Measurements from ENCODE around the gene FAIM.
"Not testable (repeated sequence)": the region's sequence is repeated elsewhere in the genome, so short reads cannot be mapped to it uniquely, and the experiment has no call there.

The FAIM gene

GRCh38 chr3:138587374-138587773 is 21.2 kb upstream of the FAIM start:
- Histone ChIP-seq H3K4me3 (ENCODE audit: low read length) (no peak overlapping the region), H3K27me3 (ENCODE audit: insufficient read depth, low read length) (no peaks in the 10 kb centered on the region), H3K27ac (ENCODE audit: low read depth, low read length) (no peak overlapping the region), H3K9ac (ENCODE audit: low read depth, low read length) (no peak overlapping the region), H3K36me3 (ENCODE audit: insufficient read depth, low read length) (peaks cover 13% of the 10 kb centered on the region), H3K4me1 (ENCODE audit: insufficient read depth, low read length) (no peaks in the 10 kb centered on the region), H3K9me3 (ENCODE audit: insufficient read depth, low read depth, low read length) (no peaks in the 10 kb centered on the region)
- WGBS = 100% methylated on average over 1 of the region's 1 CpG

GRCh38 chr3:138588445-138588844 is 20.1 kb upstream of the FAIM start:
- H3K4me1 ChIP-seq (ENCODE audit: insufficient read depth, low read length) = no peaks in the 10 kb centered on the region
- no peaks in the 10 kb centered on the region for H3K9me3 ChIP-seq (ENCODE audit: insufficient read depth, low read depth, low read length)
- H3K36me3 ChIP-seq (ENCODE audit: insufficient read depth, low read length) = peaks cover 13% of the 10 kb centered on the region
- no peak overlapping the region for H3K27ac ChIP-seq (ENCODE audit: low read depth, low read length)
- no peak overlapping the region for H3K9ac ChIP-seq (ENCODE audit: low read depth, low read length)
- H3K4me3 ChIP-seq (ENCODE audit: low read length) = no peak overlapping the region
- no peaks in the 10 kb centered on the region for H3K27me3 ChIP-seq (ENCODE audit: insufficient read depth, low read length)
- 94% methylated on average over 5 of the region's 5 CpGs for WGBS

DNA sequence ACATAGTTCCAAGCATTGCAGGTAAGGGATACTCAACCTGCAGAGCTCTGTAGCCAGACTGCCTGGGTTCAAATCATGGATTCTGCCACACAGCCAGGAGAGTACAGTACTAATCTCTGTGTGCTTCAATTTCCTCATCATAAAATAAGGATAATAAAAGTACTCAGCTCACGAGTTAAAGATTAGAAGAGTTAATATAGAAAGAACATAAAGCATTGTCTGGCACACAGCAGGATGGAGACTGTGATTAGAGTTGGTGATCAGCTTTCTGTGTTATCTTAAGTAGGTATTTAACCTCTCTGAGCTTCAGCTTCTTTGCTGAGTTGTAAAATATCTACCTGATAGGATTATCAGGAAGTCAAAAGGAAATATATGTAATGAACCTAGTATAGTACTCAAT is 17.2 kb upstream of the FAIM start:
- Histone ChIP-seq H3K9ac (ENCODE audit: low read depth, low read length) (no peak overlapping the region), H3K27me3 (ENCODE audit: insufficient read depth, low read length) (no peaks in the 10 kb centered on the region), H3K4me1 (ENCODE audit: insufficient read depth, low read length) (no peaks in the 10 kb centered on the region), H3K36me3 (ENCODE audit: insufficient read depth, low read length) (peaks cover 13% of the 10 kb centered on the region), H3K27ac (ENCODE audit: low read depth, low read length) (no peak overlapping the region), H3K9me3 (ENCODE audit: insufficient read depth, low read depth, low read length) (no peaks in the 10 kb centered on the region), H3K4me3 (ENCODE audit: low read length) (no peak overlapping the region)
- WGBS = 94% methylated on average over 1 of the region's 1 CpG

- Histone ChIP-seq H3K36me3 (ENCODE audit: insufficient read depth, low read length) (peaks cover 13% of the 10 kb centered on the region), H3K4me1 (ENCODE audit: insufficient read depth, low read length) (peaks cover 7% of the 10 kb centered on the region), H3K4me3 (ENCODE audit: low read length) (peak overlapping the region; percentile 66), H3K9me3 (ENCODE audit: insufficient read depth, low read depth, low read length) (peaks cover 6% of the 10 kb centered on the region; the same call in 1 of the 2 replicates), H3K9ac (ENCODE audit: low read depth, low read length) (peak overlapping the region; percentile 54), H3K27me3 (ENCODE audit: insufficient read depth, low read length) (no peaks in the 10 kb centered on the region), H3K27ac (ENCODE audit: low read depth, low read length) (peak overlapping the region; percentile 54; the same call in 1 of the 2 replicates)
- WGBS = 10% methylated on average over 22 of the region's 22 CpGs
Observed at GRCh38 chr3:138593488-138594149, 15.0 kb upstream of the FAIM start.

DNA sequence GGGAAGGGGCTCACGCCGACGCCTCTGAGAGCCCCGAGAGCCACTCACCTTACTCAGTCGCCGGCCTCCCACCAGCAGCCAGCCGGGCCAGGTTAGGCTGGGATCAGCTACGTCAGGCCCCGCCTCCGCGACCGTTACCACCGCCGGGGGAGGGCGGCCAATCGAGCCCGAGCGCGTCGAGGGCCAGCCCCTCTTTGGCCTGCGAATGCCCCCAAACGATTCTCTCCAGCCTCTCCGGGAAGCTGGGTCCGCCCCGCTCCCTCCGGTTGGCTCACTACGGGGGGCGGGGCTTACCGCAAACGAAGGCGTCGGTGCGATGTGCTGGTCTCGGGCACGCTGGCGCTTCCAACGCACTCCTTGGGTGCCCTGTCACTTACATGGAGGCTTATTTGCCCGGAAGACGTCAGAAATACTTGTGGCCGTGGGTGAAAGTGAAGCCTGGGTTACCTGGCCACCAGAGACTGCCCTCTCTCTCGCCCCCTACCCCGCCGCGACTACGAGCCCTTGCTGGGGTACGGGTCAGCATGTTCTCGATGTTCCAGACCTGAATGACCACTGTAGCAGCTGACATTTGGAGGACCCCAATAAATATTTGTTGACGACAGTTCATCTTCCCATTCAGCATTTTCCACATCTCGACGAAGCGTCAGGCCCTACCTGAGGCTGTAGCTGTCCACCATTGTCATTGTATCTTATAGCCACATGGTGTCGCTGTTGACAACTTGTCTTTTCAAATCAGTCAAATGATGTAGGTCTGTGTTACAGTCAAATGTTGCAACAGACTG is 14.2 kb upstream of the FAIM start, which contains the start of gene CEP70:
Gene CEP70 (minus strand): TSS at position 111 of the 785 bp plus-strand sequence. CDS start 21,333 bp downstream, outside the sequence.
- H3K27ac ChIP-seq (ENCODE audit: low read depth, low read length) = peak within 1 kb of the TSS; percentile 54; the same call in 1 of the 2 replicates
- under 1% methylated on average over 52 of the region's 52 CpGs for WGBS

DNA sequence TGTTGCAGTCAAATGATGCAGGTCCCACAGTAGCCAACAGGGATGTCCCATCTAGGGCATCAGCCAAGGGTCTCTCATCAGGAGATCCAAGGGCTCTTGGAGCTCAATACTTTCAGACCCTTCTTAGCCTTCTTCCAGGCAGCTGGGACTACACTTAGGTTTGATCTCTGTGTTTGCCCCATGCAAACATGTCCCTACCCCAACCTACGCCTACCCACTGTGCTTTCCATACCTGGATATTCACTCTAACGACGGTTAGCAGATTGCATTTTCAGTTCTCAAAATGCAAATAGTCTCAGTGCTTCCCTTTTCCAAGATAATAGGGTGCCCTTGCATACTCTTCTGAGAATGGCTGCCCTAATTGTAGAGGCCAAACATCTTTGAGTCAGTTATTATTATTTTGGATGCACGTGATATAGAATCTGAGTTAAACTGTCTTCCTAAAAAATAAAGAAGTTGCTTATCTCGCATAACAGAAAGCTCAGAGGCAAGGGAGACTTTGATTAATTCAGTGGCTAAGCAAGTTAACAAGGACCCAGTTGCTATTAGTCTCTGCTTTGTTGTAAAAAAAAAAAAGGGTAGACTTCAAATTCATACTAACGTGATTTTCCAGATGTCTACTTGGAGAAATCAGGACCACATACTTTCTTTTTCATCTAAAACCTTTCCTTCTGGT is 13.5 kb upstream of the FAIM start:
- peaks cover 9% of the 10 kb centered on the region; the same call in 1 of the 2 replicates for H3K9me3 ChIP-seq (ENCODE audit: insufficient read depth, low read depth, low read length)
- H3K4me3 ChIP-seq (ENCODE audit: low read length) = peak overlapping the region; percentile 66
- peaks cover 11% of the 10 kb centered on the region for H3K36me3 ChIP-seq (ENCODE audit: insufficient read depth, low read length)
- H3K9ac ChIP-seq (ENCODE audit: low read depth, low read length) = no peak overlapping the region
- H3K4me1 ChIP-seq (ENCODE audit: insufficient read depth, low read length) = peaks cover 7% of the 10 kb centered on the region
- no peak overlapping the region for H3K27ac ChIP-seq (ENCODE audit: low read depth, low read length)
- WGBS = 75% methylated on average over 6 of the region's 6 CpGs
- no peaks in the 10 kb centered on the region for H3K27me3 ChIP-seq (ENCODE audit: insufficient read depth, low read length)

More for the DNA sequence above, 14.2 kb upstream of the FAIM start, which contains the start of gene CEP70:
- H3K9ac ChIP-seq (ENCODE audit: low read depth, low read length) = peak within 1 kb of the TSS; percentile 54
- H3K4me1 ChIP-seq (ENCODE audit: insufficient read depth, low read length) = peaks cover 7% of the 10 kb centered on the region
- H3K27me3 ChIP-seq (ENCODE audit: insufficient read depth, low read length) = no peaks in the 10 kb centered on the region
- H3K4me3 ChIP-seq (ENCODE audit: low read length) = peak within 1 kb of the TSS; percentile 66
- H3K9me3 ChIP-seq (ENCODE audit: insufficient read depth, low read depth, low read length) = peaks cover 9% of the 10 kb centered on the region; the same call in 1 of the 2 replicates
- H3K36me3 ChIP-seq (ENCODE audit: insufficient read depth, low read length) = peaks cover 13% of the 10 kb centered on the region

GRCh38 chr3:138597186-138597976 is 11.2 kb upstream of the FAIM start:
- H3K9me3 ChIP-seq (ENCODE audit: insufficient read depth, low read depth, low read length); H3K27ac ChIP-seq (ENCODE audit: low read depth, low read length); H3K36me3 ChIP-seq (ENCODE audit: insufficient read depth, low read length); H3K27me3 ChIP-seq (ENCODE audit: insufficient read depth, low read length); H3K4me3 ChIP-seq (ENCODE audit: low read length); H3K9ac ChIP-seq (ENCODE audit: low read depth, low read length); H3K4me1 ChIP-seq (ENCODE audit: insufficient read depth, low read length): not testable (repeated sequence)
- WGBS = 69% methylated on average over 5 of the region's 6 CpGs

- H3K9ac ChIP-seq (ENCODE audit: low read depth, low read length) = no peak overlapping the region
- H3K27ac ChIP-seq (ENCODE audit: low read depth, low read length) = no peak overlapping the region
- H3K4me3 ChIP-seq (ENCODE audit: low read length) = no peak overlapping the region
- H3K36me3 ChIP-seq (ENCODE audit: insufficient read depth, low read length) = no peaks in the 10 kb centered on the region
- H3K27me3 ChIP-seq (ENCODE audit: insufficient read depth, low read length) = no peaks in the 10 kb centered on the region
- peaks cover 7% of the 10 kb centered on the region for H3K4me1 ChIP-seq (ENCODE audit: insufficient read depth, low read length)
- WGBS = 93% methylated on average over 3 of the region's 3 CpGs
- H3K9me3 ChIP-seq (ENCODE audit: insufficient read depth, low read depth, low read length) = peaks cover 15% of the 10 kb centered on the region; the same call in 1 of the 2 replicates
Observed at GRCh38 chr3:138598534-138598933, 10.0 kb upstream of the FAIM start.

GRCh38 chr3:138600100-138600745 is 8.3 kb upstream of the FAIM start:
- 87% methylated on average over 8 of the region's 8 CpGs for WGBS
- Histone ChIP-seq H3K27me3 (ENCODE audit: insufficient read depth, low read length) (no peaks in the 10 kb centered on the region), H3K27ac (ENCODE audit: low read depth, low read length) (no peak overlapping the region), H3K9me3 (ENCODE audit: insufficient read depth, low read depth, low read length) (peaks cover 15% of the 10 kb centered on the region; the same call in 1 of the 2 replicates), H3K36me3 (ENCODE audit: insufficient read depth, low read length) (no peaks in the 10 kb centered on the region), H3K4me1 (ENCODE audit: insufficient read depth, low read length) (peaks cover 7% of the 10 kb centered on the region), H3K9ac (ENCODE audit: low read depth, low read length) (no peak overlapping the region), H3K4me3 (ENCODE audit: low read length) (no peak overlapping the region)

DNA sequence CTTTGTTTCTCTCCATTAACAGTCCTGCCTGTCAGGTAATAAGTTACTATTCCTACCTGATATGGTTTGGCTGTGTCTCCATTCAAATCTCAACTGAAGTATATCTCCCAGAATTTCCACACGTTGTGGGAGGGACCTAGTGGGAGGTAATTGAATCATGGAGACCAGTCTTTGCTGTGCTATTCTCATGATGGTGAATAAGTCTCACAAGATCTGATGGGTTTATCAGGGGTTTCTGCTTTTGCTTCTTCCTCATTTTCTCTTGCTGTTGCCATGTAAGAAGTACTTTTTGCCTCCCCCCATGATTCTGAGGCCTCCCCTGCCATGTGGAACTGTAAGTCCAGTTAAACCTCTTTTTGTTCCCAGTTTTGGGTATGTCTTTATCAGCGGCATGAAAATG is 6.9 kb upstream of the FAIM start:
- H3K9me3 ChIP-seq (ENCODE audit: insufficient read depth, low read depth, low read length) = peaks cover 15% of the 10 kb centered on the region; the same call in 1 of the 2 replicates
- H3K4me3 ChIP-seq (ENCODE audit: low read length); H3K27ac ChIP-seq (ENCODE audit: low read depth, low read length); H3K4me1 ChIP-seq (ENCODE audit: insufficient read depth, low read length); H3K27me3 ChIP-seq (ENCODE audit: insufficient read depth, low read length); H3K36me3 ChIP-seq (ENCODE audit: insufficient read depth, low read length); H3K9ac ChIP-seq (ENCODE audit: low read depth, low read length): not testable (repeated sequence)
- 89% methylated on average over 2 of the region's 2 CpGs for WGBS
